ENCODE measurements around the gene LEMD2.

Gene LEMD2

GRCh38 chr6:33731035-33731434 lies 57.9 kb downstream of the LEMD2 start:
- Histone ChIP-seq H3K4me3 (replicated peaks; ENCODE audit: low read depth, low read length) (no peak overlapping the region), H3K27me3 (replicated peaks; ENCODE audit: control insufficient read depth, insufficient read depth, low read length) (no peaks in the 10 kb centered on the region; the same call in none of the 2 replicates), H3K36me3 (ENCODE audit: control insufficient read depth, insufficient read depth, low read length) (no peaks in the 10 kb centered on the region)
- no peak for DNase-seq (ENCODE audit: extremely low read depth, insufficient read length)
- TF ChIP-seq CTCF (IDR thresholded peaks at IDR 0.05; ENCODE audit: insufficient read depth, low read length, poor library complexity, severe bottlenecking), result no peak

- Histone ChIP-seq H3K4me3 (replicated peaks; ENCODE audit: low read depth, low read length) (no peak overlapping the region), H3K36me3 (ENCODE audit: control insufficient read depth, insufficient read depth, low read length) (no peaks in the 10 kb centered on the region), H3K27me3 (replicated peaks; ENCODE audit: control insufficient read depth, insufficient read depth, low read length) (no peaks in the 10 kb centered on the region; the same call in none of the 2 replicates)
- TF ChIP-seq CTCF (IDR thresholded peaks at IDR 0.05; ENCODE audit: insufficient read depth, low read length, poor library complexity, severe bottlenecking), result no peak
- no peak for DNase-seq (ENCODE audit: extremely low read depth, insufficient read length)
These were observed 58.3 kb downstream of the LEMD2 start for GRCh38 chr6:33730611-33731010.

- no peaks in the 10 kb centered on the region for H3K36me3 ChIP-seq (ENCODE audit: control insufficient read depth, insufficient read depth, low read length)
- no peaks in the 10 kb centered on the region; the same call in none of the 2 replicates for H3K27me3 ChIP-seq (replicated peaks; ENCODE audit: control insufficient read depth, insufficient read depth, low read length)
- no peak for TF ChIP-seq CTCF (IDR thresholded peaks at IDR 0.05; ENCODE audit: insufficient read depth, low read length, poor library complexity, severe bottlenecking)
- no peak overlapping the region for H3K4me3 ChIP-seq (replicated peaks; ENCODE audit: low read depth, low read length)
- no peak for DNase-seq (ENCODE audit: extremely low read depth, insufficient read length)
These were observed 59.9 kb downstream of the LEMD2 start for GRCh38 chr6:33729059-33729458.

- no peak overlapping the region for H3K4me3 ChIP-seq (replicated peaks; ENCODE audit: low read depth, low read length)
- no peak for DNase-seq (ENCODE audit: extremely low read depth, insufficient read length)
- no peaks in the 10 kb centered on the region for H3K36me3 ChIP-seq (ENCODE audit: control insufficient read depth, insufficient read depth, low read length)
- H3K27me3 ChIP-seq (replicated peaks; ENCODE audit: control insufficient read depth, insufficient read depth, low read length), result peaks cover 2% of the 10 kb centered on the region
- no peak for TF ChIP-seq CTCF (IDR thresholded peaks at IDR 0.05; ENCODE audit: insufficient read depth, low read length, poor library complexity, severe bottlenecking)
These were observed 60.5 kb downstream of the LEMD2 start for GRCh38 chr6:33728438-33728837.

GRCh38 chr6:33727932-33728331 lies 61.0 kb downstream of the LEMD2 start:
- TF ChIP-seq CTCF (IDR thresholded peaks at IDR 0.05; ENCODE audit: insufficient read depth, low read length, poor library complexity, severe bottlenecking), result no peak
- no peak overlapping the region for H3K4me3 ChIP-seq (replicated peaks; ENCODE audit: low read depth, low read length)
- no peaks in the 10 kb centered on the region for H3K36me3 ChIP-seq (ENCODE audit: control insufficient read depth, insufficient read depth, low read length)
- DNase-seq (ENCODE audit: extremely low read depth, insufficient read length), result no peak
- H3K27me3 ChIP-seq (replicated peaks; ENCODE audit: control insufficient read depth, insufficient read depth, low read length), result peaks cover 2% of the 10 kb centered on the region

- Histone ChIP-seq H3K4me3 (replicated peaks; ENCODE audit: low read depth, low read length) (no peak overlapping the region), H3K36me3 (ENCODE audit: control insufficient read depth, insufficient read depth, low read length) (no peaks in the 10 kb centered on the region), H3K27me3 (replicated peaks; ENCODE audit: control insufficient read depth, insufficient read depth, low read length) (peaks cover 2% of the 10 kb centered on the region)
- TF ChIP-seq CTCF (IDR thresholded peaks at IDR 0.05; ENCODE audit: insufficient read depth, low read length, poor library complexity, severe bottlenecking), result no peak
- no peak for DNase-seq (ENCODE audit: extremely low read depth, insufficient read length)
These were observed 61.8 kb downstream of the LEMD2 start for GRCh38 chr6:33727126-33727525.

Data from GM06990 (cell line).